Osteocyte (in vitro differentiated cells): ENCODE measurements around the gene PRDM5. TPM values are rescaled to one million over a fixed set of nuclear protein-coding genes. Genes with fewer than 3 reads are reported as not detected.

Source experiments
- DNase-seq: peaks from one replicate; pipeline ENCODE4 v3.0.0; 2021; ENCODE audit warnings: mixed read lengths; ENCODE audit not compliant: unreplicated experiment; ENCODE audit errors: extremely low spot score
- H3K27ac Mint-ChIP-seq: one replicate; pipeline ENCODE4 v1.8.0; 2021; ENCODE audit warnings: mild to moderate bottlenecking, mixed read lengths; ENCODE audit not compliant: unreplicated experiment
- H3K27me3 Mint-ChIP-seq: one replicate; pipeline ENCODE4 v1.8.0; 2021; ENCODE audit warnings: mixed read lengths; ENCODE audit not compliant: unreplicated experiment
- H3K36me3 Mint-ChIP-seq: one replicate; pipeline ENCODE4 v1.8.0; 2021; ENCODE audit warnings: mixed read lengths; ENCODE audit not compliant: unreplicated experiment
- H3K4me1 Mint-ChIP-seq: one replicate; pipeline ENCODE4 v1.8.0; 2021; ENCODE audit warnings: mixed read lengths; ENCODE audit not compliant: unreplicated experiment
- H3K4me3 Mint-ChIP-seq: one replicate; pipeline ENCODE4 v1.8.0; 2021; ENCODE audit warnings: mild to moderate bottlenecking, moderate library complexity, mixed read lengths; ENCODE audit not compliant: unreplicated experiment
- H3K9me3 Mint-ChIP-seq: one replicate; pipeline ENCODE4 v1.8.0; 2021; ENCODE audit warnings: mixed read lengths; ENCODE audit not compliant: unreplicated experiment
- CTCF ChIP-seq: fragments of 200-600 bp; sonication (generic); IDR thresholded peaks from 2 replicates; pipeline ENCODE4 v1.5.0; 2021; ENCODE audit warnings: antibody characterized with exemption, mild to moderate bottlenecking, moderate library complexity
- total RNA-seq: library from RNA; stranded (reverse); gene quantifications from 2 replicates; pipeline ENCODE4 v1.2.1, GENCODE V29; 2021

The PRDM5 gene
- total RNA-seq, 1 donor from 2014 or later = 9.4 TPM

- no peak for DNase-seq
- Mint-ChIP-seq H3K27ac (no peak overlapping the region), H3K9me3 (no peaks in the 10 kb centered on the region), H3K4me3 (no peak overlapping the region), H3K27me3 (no peaks in the 10 kb centered on the region), H3K4me1 (peaks cover 5% of the 10 kb centered on the region), H3K36me3 (no peaks in the 10 kb centered on the region)
- TF ChIP-seq CTCF = no peak
These were observed 60.1 kb downstream of the PRDM5 start for GRCh38 chr4:120862432-120862831.

GRCh38 chr4:120861852-120862251 lies 60.7 kb downstream of the PRDM5 start:
- no peaks in the 10 kb centered on the region for H3K36me3 Mint-ChIP-seq
- no peaks in the 10 kb centered on the region for H3K9me3 Mint-ChIP-seq
- H3K4me3 Mint-ChIP-seq = no peak overlapping the region
- no peaks in the 10 kb centered on the region for H3K27me3 Mint-ChIP-seq
- peaks cover 10% of the 10 kb centered on the region for H3K4me1 Mint-ChIP-seq
- TF ChIP-seq CTCF = no peak
- no peak for DNase-seq
- H3K27ac Mint-ChIP-seq = no peak overlapping the region

- TF ChIP-seq CTCF = no peak
- no peaks in the 10 kb centered on the region for H3K9me3 Mint-ChIP-seq
- H3K4me3 Mint-ChIP-seq = no peak overlapping the region
- H3K36me3 Mint-ChIP-seq = no peaks in the 10 kb centered on the region
- H3K4me1 Mint-ChIP-seq = peaks cover 34% of the 10 kb centered on the region
- no peak overlapping the region for H3K27ac Mint-ChIP-seq
- DNase-seq = no peak
- no peaks in the 10 kb centered on the region for H3K27me3 Mint-ChIP-seq
These were observed 63.8 kb downstream of the PRDM5 start for GRCh38 chr4:120858776-120859175.

- Mint-ChIP-seq H3K4me1 (peaks cover 37% of the 10 kb centered on the region), H3K4me3 (no peak overlapping the region), H3K9me3 (no peaks in the 10 kb centered on the region), H3K27ac (no peak overlapping the region), H3K36me3 (no peaks in the 10 kb centered on the region), H3K27me3 (no peaks in the 10 kb centered on the region)
- no peak for TF ChIP-seq CTCF
- no peak for DNase-seq
These were observed 65.2 kb downstream of the PRDM5 start for GRCh38 chr4:120857312-120857711.

- H3K27me3 Mint-ChIP-seq = no peaks in the 10 kb centered on the region
- TF ChIP-seq CTCF = no peak
- peaks cover 5% of the 10 kb centered on the region for H3K9me3 Mint-ChIP-seq
- H3K4me1 Mint-ChIP-seq = peaks cover 37% of the 10 kb centered on the region
- no peak for DNase-seq
- peaks cover 7% of the 10 kb centered on the region for H3K36me3 Mint-ChIP-seq
- no peak overlapping the region for H3K4me3 Mint-ChIP-seq
- peak overlapping the region; percentile 73 for H3K27ac Mint-ChIP-seq
These were observed 66.2 kb downstream of the PRDM5 start for GRCh38 chr4:120856294-120856693.
